Cardiac septum (tissue), 1 donor: Measurements from ENCODE around the gene LHB. TPM values are rescaled to one million over a fixed set of nuclear protein-coding genes. Genes with fewer than 3 reads are reported as not detected.
A peak's percentile ranks its signal among the peaks of the same experiment; 100 is the strongest.

ENCODE experiments used
- DNase-seq: peaks from one replicate; pipeline ENCODE4 v3.0.0-alpha.2; 2020; ENCODE audit warnings: low spot score
- intact Hi-C: fragments of 100-400 bp; cut with DNase I; formaldehyde crosslinking; loops from one replicate; pipeline ENCODE4 v1.14.0; 2022
- total RNA-seq: library from RNA; stranded (reverse); fragmentation: NEBNext Ultra II Directional; extraction: Animal tissue kit (Norgen Biotek cat#: 25700); gene quantifications from one replicate; pipeline ENCODE4 v1.2.1, GENCODE V29; 2021
- donor health status: DM: no; HTN: no; CAD: no.

Gene LHB
- total RNA-seq, 1 donor from 2014 or later = not detected

GRCh38 chr19:49016067-49016839 is 638 bp downstream of the LHB start:
- DNase-seq = no peak
- intact Hi-C loops = no loop called here

GRCh38 chr19:49014870-49015255 is 2.0 kb downstream of the LHB start:
- intact Hi-C loops = no loop called here
- no peak for DNase-seq

GRCh38 chr19:49014123-49014869 is 2.6 kb downstream of the LHB start:
- no peak for DNase-seq
- intact Hi-C loops = no loop called here

- no peak for DNase-seq
These were observed 5.7 kb downstream of the LHB start for GRCh38 chr19:49011194-49011593.

GRCh38 chr19:49010453-49010852 is 6.4 kb downstream of the LHB start:
- intact Hi-C loops = no loop called here

More at GRCh38 chr19:49011194-49011593, 5.7 kb downstream of the LHB start:
- intact Hi-C loops = no loop called here

GRCh38 chr19:49009828-49010227 is 7.1 kb downstream of the LHB start:
- intact Hi-C loops = no loop called here
- DNase-seq = no peak

More at GRCh38 chr19:49010453-49010852, 6.4 kb downstream of the LHB start:
- DNase-seq = no peak

- no peak for DNase-seq
- intact Hi-C loops = no loop called here
These were observed 10.0 kb downstream of the LHB start for GRCh38 chr19:49006905-49007304.

GRCh38 chr19:49004964-49005614 is 11.8 kb downstream of the LHB start:
- intact Hi-C loops = no loop called here
- no peak for DNase-seq

- DNase-seq = no peak
- intact Hi-C loops = no loop called here
These were observed 12.8 kb downstream of the LHB start for GRCh38 chr19:49004133-49004532.

GRCh38 chr19:48999481-49000325 is 17.2 kb downstream of the LHB start:
- DNase-seq = no peak
- intact Hi-C loops = loop anchor here (10.0 kb wide), 1 partner anchor 205 kb away; no protein-coding TSS in a partner anchor

GRCh38 chr19:48997972-48998371 is 18.9 kb downstream of the LHB start:
- DNase-seq = no peak
- intact Hi-C loops = loop anchor here (10.0 kb wide), 1 partner anchor 207 kb away; no protein-coding TSS in a partner anchor

- intact Hi-C loops = loop anchor here (5.0 to 10.0 kb wide), 2 partner anchors 153 to 211 kb away; no protein-coding TSS in a partner anchor
These were observed 22.9 kb downstream of the LHB start for GRCh38 chr19:48994035-48994386.

GRCh38 chr19:48993175-48994034 is 23.5 kb downstream of the LHB start, which contains the start of the genes GYS1 and RUVBL2:
GYS1 (minus strand) TSS chr19:48993309; CDS start chr19:48993112, 197 bp downstream.
RUVBL2 (plus strand) TSS chr19:48993887; CDS start chr19:48993912, 25 bp downstream.
- peak; percentile 100 for DNase-seq
- intact Hi-C loops = loop anchor here (5.0 to 10.0 kb wide), 2 partner anchors 154 to 211 kb away; no protein-coding TSS in a partner anchor

More at GRCh38 chr19:48994035-48994386, 22.9 kb downstream of the LHB start:
- DNase-seq = no peak

GRCh38 chr19:48992581-48993174 is 24.2 kb downstream of the LHB start:
- intact Hi-C loops = loop anchor here (5.0 to 10.0 kb wide), 2 partner anchors 155 to 212 kb away; no protein-coding TSS in a partner anchor
- DNase-seq = no peak

GRCh38 chr19:48991873-48992580 is 24.9 kb downstream of the LHB start:
- intact Hi-C loops = loop anchor here (5.0 to 10.0 kb wide), 2 partner anchors 155 to 213 kb away; no protein-coding TSS in a partner anchor
- peak; percentile 85 for DNase-seq

- intact Hi-C loops = loop anchor here (5.0 to 10.0 kb wide), 2 partner anchors 156 to 214 kb away; no protein-coding TSS in a partner anchor
- no peak for DNase-seq
These were observed 25.8 kb downstream of the LHB start for GRCh38 chr19:48991011-48991609.
